VCaP (cell line): Measurements from ENCODE around the gene DPEP2NB.
"Not testable (repeated sequence)": the region's sequence is repeated elsewhere in the genome, so short reads cannot be mapped to it uniquely, and the experiment has no call there.

Experiments
- H3K27ac ChIP-seq: fragments of 450-650 bp; 2 replicates; pipeline ENCODE4 v1.5.1; 2017
- CTCF ChIP-seq: fragments of 450-650 bp; conservative IDR thresholded peaks from 2 replicates; pipeline ENCODE4 v1.5.1; 2017; ENCODE audit warnings: mild to moderate bottlenecking, moderate library complexity

Gene DPEP2NB

GRCh38 chr16:68031951-68032350 is 16.2 kb upstream of the DPEP2NB start:
- H3K27ac ChIP-seq = no peak overlapping the region

GRCh38 chr16:68030108-68030507 is 14.4 kb upstream of the DPEP2NB start:
- not testable (repeated sequence) for H3K27ac ChIP-seq

More at GRCh38 chr16:68031951-68032350, 16.2 kb upstream of the DPEP2NB start:
- TF ChIP-seq CTCF = no peak

GRCh38 chr16:68028996-68029395 is 13.3 kb upstream of the DPEP2NB start:
- no peak for TF ChIP-seq CTCF
- no peak overlapping the region for H3K27ac ChIP-seq

GRCh38 chr16:68022728-68023537 is 7.2 kb upstream of the DPEP2NB start, which contains the start of the genes DDX28 and DUS2:
TSS of gene DDX28 (minus strand) at chr16:68023232. CDS start at chr16:68023202, 30 bp downstream.
TSS of gene DUS2 (plus strand) at chr16:68023284. CDS start at chr16:68038024, 14,740 bp downstream.
- H3K27ac ChIP-seq = peak within 1 kb of the TSS; percentile 69
- TF ChIP-seq CTCF = no peak

GRCh38 chr16:68022278-68022727 is 6.6 kb upstream of the DPEP2NB start:
- peak overlapping the region; percentile 69 for H3K27ac ChIP-seq
- no peak for TF ChIP-seq CTCF

GRCh38 chr16:68021490-68021889 is 5.8 kb upstream of the DPEP2NB start:
- no peak overlapping the region for H3K27ac ChIP-seq
- no peak for TF ChIP-seq CTCF

GRCh38 chr16:68019167-68019680 is 3.5 kb upstream of the DPEP2NB start:
- TF ChIP-seq CTCF = no peak

GRCh38 chr16:68013440-68013839 is 2.3 kb downstream of the DPEP2NB start:
- H3K27ac ChIP-seq = no peak overlapping the region
- no peak for TF ChIP-seq CTCF

More at GRCh38 chr16:68019167-68019680, 3.5 kb upstream of the DPEP2NB start:
- H3K27ac ChIP-seq = no peak overlapping the region

- H3K27ac ChIP-seq = not testable (repeated sequence)
Observed at GRCh38 chr16:68009872-68010271, 5.8 kb downstream of the DPEP2NB start.
